ENCODE measurements around the gene GSTA1. TPM values are rescaled to one million over a fixed set of nuclear protein-coding genes. Genes with fewer than 3 reads are reported as not detected.
"Not testable (repeated sequence)": the region's sequence is repeated elsewhere in the genome, so short reads cannot be mapped to it uniquely, and the experiment has no call there.

Gene GSTA1
- total RNA-seq, 1 donor from 2014 or later: not detected

DNA sequence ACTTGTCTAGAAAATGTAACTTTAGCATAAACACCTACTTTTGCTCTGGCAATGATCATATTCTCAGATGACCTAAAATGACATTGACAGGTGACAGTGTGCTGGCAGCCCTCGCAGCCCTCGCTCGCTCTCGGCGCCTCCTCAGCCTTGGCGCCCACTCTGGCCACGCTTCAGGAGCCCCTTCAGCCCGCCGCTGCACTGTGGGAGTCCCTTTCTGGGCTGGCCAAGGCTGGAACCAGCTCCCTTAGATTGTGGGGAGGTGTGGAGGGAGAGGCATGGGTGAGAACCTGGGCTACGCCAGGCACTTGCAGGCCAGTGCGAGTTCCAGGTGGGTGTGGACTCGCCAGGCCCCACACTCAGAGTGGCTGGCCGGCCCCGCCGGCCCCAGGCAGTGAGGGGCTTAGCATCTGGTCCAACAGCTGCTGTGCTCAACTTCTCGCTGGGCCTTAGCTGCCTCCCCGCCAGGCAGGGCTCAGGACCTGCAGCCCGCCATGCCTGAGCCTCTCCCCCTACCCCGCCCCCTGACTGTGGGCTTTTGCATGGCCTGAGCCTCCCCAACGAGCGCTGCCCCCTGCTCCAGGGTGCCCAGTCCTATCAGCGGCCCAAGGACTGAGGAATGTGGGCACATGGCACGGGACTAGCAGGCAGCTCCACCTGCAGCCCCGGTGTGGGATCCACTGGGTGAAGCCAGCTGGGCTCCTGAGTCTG lies 17.2 kb downstream of the GSTA1 start:
- DNase-seq (ENCODE audit: low read depth): no peak
- TF ChIP-seq, protein P1, sequence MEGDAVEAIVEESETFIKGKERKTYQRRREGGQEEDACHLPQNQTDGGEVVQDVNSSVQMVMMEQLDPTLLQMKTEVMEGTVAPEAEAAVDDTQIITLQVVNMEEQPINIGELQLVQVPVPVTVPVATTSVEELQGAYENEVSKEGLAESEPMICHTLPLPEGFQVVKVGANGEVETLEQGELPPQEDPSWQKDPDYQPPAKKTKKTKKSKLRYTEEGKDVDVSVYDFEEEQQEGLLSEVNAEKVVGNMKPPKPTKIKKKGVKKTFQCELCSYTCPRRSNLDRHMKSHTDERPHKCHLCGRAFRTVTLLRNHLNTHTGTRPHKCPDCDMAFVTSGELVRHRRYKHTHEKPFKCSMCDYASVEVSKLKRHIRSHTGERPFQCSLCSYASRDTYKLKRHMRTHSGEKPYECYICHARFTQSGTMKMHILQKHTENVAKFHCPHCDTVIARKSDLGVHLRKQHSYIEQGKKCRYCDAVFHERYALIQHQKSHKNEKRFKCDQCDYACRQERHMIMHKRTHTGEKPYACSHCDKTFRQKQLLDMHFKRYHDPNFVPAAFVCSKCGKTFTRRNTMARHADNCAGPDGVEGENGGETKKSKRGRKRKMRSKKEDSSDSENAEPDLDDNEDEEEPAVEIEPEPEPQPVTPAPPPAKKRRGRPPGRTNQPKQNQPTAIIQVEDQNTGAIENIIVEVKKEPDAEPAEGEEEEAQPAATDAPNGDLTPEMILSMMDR (IDR thresholded peaks at IDR 0.05; ENCODE audit: insufficient read depth, low read length, severe bottlenecking): no peak
- H3K36me3 ChIP-seq (ENCODE audit: control insufficient read depth, insufficient read depth, low read length): no peaks in the 10 kb centered on the region

DNA sequence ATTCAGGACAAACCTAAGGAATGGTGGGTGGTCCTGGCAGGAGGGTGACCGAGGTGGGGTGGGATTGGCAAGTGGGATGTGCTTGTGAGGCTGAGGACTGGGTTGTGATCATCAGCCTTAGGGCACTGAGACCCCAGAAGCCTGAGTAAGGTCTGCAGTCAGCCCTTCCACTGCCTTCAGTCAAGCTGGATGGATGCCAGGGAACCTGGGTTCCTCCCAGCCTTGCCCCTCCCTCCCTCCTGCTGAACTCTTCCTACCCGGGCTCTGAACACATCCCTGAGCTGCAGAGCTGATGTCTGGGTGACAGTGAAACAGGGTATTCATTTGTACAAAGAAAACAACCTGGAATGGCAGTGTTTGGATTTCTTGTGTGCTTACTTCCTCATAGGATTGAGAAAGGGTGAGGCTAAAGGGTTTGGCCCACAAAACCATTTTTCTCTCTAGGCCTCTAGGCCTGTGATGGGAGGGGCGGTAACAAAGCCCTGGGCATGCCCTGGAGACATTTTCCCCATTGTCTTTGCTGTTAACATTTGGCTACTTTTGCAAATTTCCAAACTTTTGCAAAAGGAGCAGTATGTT lies 20.8 kb downstream of the GSTA1 start:
- not testable (repeated sequence) for H3K36me3 ChIP-seq (ENCODE audit: control insufficient read depth, insufficient read depth, low read length); DNase-seq (ENCODE audit: low read depth); H3K4me3 ChIP-seq (ENCODE audit: low read depth, low read length); H3K27me3 ChIP-seq (ENCODE audit: control insufficient read depth, insufficient read depth, low read length); FAIRE-seq

More for the DNA sequence above, 17.2 kb downstream of the GSTA1 start:
- no peak for FAIRE-seq
- Histone ChIP-seq H3K27me3 (ENCODE audit: control insufficient read depth, insufficient read depth, low read length) (no peaks in the 10 kb centered on the region), H3K4me3 (ENCODE audit: low read depth, low read length) (no peak overlapping the region)

DNA sequence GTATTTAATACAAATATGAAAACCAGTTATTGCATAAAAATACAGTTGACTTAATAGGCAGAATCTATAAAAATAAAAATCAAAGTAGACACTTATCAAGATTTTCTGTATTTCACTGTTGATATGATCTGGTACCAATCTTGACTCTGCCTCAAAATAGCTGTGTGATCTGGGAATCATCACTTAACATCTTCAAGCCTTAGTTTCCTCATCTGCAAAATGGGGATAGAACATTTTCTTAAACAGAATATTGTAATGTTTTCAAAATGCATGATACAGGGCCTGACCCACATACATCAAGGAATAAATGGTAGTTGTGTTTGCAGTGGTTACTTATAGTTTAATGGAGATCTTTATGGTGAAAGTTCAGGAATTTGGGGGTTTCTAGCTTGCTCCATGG lies 21.4 kb downstream of the GSTA1 start:
- H3K27me3 ChIP-seq (ENCODE audit: control insufficient read depth, insufficient read depth, low read length): not testable (repeated sequence)

DNA sequence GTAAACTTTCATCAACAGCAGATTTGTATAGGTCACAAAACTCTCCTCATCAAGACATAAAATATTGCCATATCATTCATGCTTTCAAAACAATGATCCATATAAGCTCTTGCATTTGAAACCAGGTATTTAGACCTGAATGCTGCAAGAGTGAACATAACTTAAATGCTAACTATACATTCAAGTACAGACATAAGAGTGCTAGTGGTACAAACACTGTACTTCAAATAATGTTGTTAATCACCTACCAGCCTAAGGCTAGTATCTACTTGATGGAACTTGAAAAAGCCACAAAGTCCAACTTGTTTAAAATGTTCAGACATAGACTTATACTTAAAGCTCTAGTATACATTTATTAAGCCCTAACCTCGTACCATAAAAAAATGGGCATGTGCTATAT lies 24.4 kb downstream of the GSTA1 start:
- H3K27me3 ChIP-seq (ENCODE audit: control insufficient read depth, insufficient read depth, low read length): no peaks in the 10 kb centered on the region
- H3K36me3 ChIP-seq (ENCODE audit: control insufficient read depth, insufficient read depth, low read length): no peaks in the 10 kb centered on the region
- no peak overlapping the region for H3K4me3 ChIP-seq (ENCODE audit: low read depth, low read length)
- FAIRE-seq (no peak), DNase-seq (ENCODE audit: low read depth) (peak; percentile 42)
- TF ChIP-seq, protein P1 (IDR thresholded peaks at IDR 0.05; ENCODE audit: insufficient read depth, low read length, severe bottlenecking): no peak

More for the DNA sequence above, 21.4 kb downstream of the GSTA1 start:
- H3K4me3 ChIP-seq (ENCODE audit: low read depth, low read length); H3K36me3 ChIP-seq (ENCODE audit: control insufficient read depth, insufficient read depth, low read length); DNase-seq (ENCODE audit: low read depth); FAIRE-seq: not testable (repeated sequence)

DNA sequence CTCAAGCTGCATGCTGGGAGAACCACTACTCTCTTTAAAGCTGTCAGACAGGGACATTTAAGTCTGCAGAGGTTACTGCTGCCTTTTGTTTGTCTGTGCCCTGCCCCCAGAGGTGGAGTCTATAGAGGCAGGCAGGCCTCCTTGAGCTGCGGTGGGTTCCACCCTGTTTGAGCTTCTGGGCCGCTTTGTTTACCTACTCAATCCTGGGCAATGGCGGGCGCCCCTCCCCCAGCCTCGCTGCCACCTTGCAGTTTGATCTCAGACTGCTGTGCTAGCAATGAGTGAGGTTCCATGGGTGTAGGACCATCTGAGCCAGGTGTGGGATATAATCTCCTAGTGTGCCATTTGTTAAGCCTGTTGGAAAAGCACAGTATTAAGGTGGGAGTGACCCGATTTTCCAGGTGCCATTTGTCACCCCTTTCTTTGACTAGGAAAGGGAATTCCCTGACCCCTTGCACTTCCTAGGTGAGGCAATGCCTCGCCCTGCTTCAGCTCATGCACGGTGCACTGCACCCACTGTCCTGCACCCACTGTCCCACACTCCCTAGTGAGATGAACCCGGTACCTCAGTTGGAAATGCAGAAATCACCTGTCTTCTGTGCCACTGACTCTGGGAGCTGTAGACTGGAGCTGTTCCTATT lies 26.8 kb downstream of the GSTA1 start:
- FAIRE-seq; H3K36me3 ChIP-seq (ENCODE audit: control insufficient read depth, insufficient read depth, low read length); H3K27me3 ChIP-seq (ENCODE audit: control insufficient read depth, insufficient read depth, low read length); DNase-seq (ENCODE audit: low read depth); H3K4me3 ChIP-seq (ENCODE audit: low read depth, low read length): not testable (repeated sequence)

DNA sequence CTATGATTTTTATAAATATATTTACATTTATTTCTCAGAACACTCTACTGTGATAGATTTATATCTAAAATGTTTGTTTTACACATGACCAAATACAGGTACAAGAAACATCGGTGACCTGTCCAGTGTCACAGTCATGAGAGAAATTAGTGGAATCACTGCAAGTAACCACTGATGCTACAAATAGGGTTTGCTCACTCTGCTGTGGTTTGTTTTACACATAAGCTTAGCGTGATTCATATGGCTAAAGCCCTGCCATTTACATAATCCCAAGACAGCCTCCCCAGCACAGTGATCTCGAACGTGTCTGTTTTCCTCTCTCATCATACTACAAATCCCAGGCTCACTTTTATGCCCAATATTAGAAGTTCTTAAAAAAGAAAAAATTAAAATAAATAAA lies 34.2 kb downstream of the GSTA1 start:
- not testable (repeated sequence) for H3K27me3 ChIP-seq (ENCODE audit: control insufficient read depth, insufficient read depth, low read length); FAIRE-seq; H3K4me3 ChIP-seq (ENCODE audit: low read depth, low read length); H3K36me3 ChIP-seq (ENCODE audit: control insufficient read depth, insufficient read depth, low read length)
- peak; percentile 20 for DNase-seq (ENCODE audit: low read depth)

DNA sequence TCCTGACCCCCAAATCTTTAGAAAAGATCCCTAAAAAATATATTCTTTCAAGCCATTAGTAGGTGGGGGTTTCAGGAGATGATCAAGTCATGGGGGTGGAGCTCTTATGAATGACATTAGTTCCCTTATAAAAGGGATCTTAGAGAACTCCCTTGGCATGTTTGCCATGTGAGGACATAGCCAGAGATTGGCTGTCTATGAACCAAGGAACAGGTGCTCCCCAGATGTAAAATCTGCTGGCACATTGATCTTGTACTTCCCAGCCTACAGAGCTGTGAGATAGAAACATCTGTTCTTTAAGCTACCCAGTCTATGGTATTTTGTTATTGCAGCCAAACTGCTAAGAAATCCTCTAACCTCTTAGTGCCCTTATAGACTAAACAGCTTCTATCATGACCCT lies 36.0 kb downstream of the GSTA1 start:
- not testable (repeated sequence) for DNase-seq (ENCODE audit: low read depth); H3K36me3 ChIP-seq (ENCODE audit: control insufficient read depth, insufficient read depth, low read length); H3K4me3 ChIP-seq (ENCODE audit: low read depth, low read length); FAIRE-seq; H3K27me3 ChIP-seq (ENCODE audit: control insufficient read depth, insufficient read depth, low read length)

DNA sequence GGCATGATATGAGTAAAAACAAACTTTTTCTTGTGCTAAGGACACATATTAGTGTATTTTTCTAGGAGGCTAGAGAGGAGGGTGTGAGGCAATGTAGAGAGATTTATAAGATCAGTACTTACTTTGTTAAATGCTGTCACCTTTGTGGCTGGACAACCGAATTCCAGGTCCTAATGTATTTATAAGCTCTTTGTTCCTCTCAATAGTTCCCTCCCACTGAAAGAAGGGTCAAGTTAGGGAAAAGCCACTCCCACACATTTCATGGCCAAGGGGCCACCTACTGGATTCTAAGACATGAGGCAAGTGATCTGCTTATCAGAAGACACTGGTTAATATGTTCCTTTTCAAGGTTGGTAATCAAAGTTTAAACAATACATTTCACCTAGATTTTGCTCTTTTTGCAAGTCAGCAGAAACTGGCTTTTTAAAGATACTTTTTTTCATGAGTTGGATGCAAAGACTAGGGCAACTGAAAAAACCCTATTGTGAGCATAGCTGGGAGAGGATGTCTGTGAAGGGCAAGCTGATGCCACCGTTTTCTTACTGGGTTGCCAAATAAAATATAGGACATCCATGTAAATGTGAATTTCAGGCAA lies 40.2 kb downstream of the GSTA1 start, which contains the start of gene GSTA2:
Gene GSTA2 (minus strand): TSS at position 154 of the 595 bp plus-strand sequence. CDS start 5,528 bp downstream, outside the sequence.
- peak; percentile 21 for DNase-seq (ENCODE audit: low read depth)
- not testable (repeated sequence) for FAIRE-seq; H3K4me3 ChIP-seq (ENCODE audit: low read depth, low read length); H3K27me3 ChIP-seq (ENCODE audit: control insufficient read depth, insufficient read depth, low read length); H3K36me3 ChIP-seq (ENCODE audit: control insufficient read depth, insufficient read depth, low read length)

DNA sequence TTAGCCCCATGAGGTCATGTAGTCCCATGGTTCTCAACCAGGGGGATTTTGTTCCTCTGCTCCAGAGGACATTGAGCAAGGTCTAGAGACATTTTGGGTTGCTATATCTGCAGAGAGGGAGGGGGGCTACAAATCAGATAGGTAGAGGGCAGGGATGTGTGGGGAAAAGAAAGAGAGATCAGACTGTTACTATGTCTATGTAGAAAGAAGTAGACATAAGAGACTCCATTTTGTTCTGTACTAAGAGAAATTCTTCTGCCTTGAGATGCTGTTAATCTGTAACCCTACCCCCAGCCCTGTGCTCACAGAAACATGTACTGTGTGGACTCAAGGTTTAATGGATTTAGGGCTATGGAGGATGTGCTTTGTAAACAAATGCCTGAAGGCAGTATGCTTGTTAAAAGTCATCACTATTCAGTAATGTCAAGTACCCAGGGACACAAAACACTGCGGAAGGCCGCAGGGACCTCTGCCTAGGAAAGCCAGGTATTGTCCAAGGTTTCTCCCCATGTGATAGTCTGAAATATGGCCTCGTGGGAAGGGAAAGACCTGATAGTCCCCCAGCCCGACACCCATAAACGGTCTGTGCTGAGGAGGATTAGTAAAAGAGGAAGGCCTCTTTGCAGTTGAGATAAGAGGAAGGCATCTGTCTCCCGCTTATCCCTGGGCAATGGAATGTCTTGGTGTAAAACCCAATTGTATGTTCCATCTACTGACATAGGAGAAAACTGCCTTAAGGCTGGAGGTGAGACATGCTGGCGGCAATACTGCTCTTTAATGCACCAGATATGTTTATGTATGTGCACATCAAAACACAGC lies 41.7 kb downstream of the GSTA1 start:
- FAIRE-seq: not testable (repeated sequence)

More for the DNA sequence above, 41.7 kb downstream of the GSTA1 start:
- not testable (repeated sequence) for H3K4me3 ChIP-seq (ENCODE audit: low read depth, low read length); H3K27me3 ChIP-seq (ENCODE audit: control insufficient read depth, insufficient read depth, low read length); DNase-seq (ENCODE audit: low read depth); H3K36me3 ChIP-seq (ENCODE audit: control insufficient read depth, insufficient read depth, low read length)
